ES-I3 (cell line): ENCODE results near the gene KCP.
A peak's percentile ranks its signal among the peaks of the same experiment; 100 is the strongest.

Experiments
- H3K36me3 ChIP-seq: 2 replicates; pipeline ENCODE4 v1.6.1; 2013; ENCODE audit warnings: mild to moderate bottlenecking, low read length, control low read depth, moderate library complexity; ENCODE audit not compliant: insufficient read depth
- H3K4me1 ChIP-seq: 2 replicates; pipeline ENCODE4 v1.6.1; 2013; ENCODE audit warnings: mild to moderate bottlenecking, control low read depth, low read length; ENCODE audit not compliant: insufficient read depth
- H3K9ac ChIP-seq: 2 replicates; pipeline ENCODE4 v1.6.1; 2013; ENCODE audit warnings: low read depth, mild to moderate bottlenecking, low read length, moderate library complexity
- H3K9me3 ChIP-seq: 2 replicates; pipeline ENCODE4 v1.6.1; 2013; ENCODE audit warnings: mild to moderate bottlenecking, low read length, moderate library complexity; ENCODE audit not compliant: control insufficient read depth, insufficient read depth

KCP gene

GRCh38 chr7:128909625-128910568, 612 bp downstream of the KCP start:
- Histone ChIP-seq H3K9ac (peak overlapping the region; percentile 68; the same call in 1 of the 2 replicates), H3K9me3 (no peaks in the 10 kb centered on the region), H3K4me1 (peaks cover 26% of the 10 kb centered on the region), H3K36me3 (no peaks in the 10 kb centered on the region)

DNA sequence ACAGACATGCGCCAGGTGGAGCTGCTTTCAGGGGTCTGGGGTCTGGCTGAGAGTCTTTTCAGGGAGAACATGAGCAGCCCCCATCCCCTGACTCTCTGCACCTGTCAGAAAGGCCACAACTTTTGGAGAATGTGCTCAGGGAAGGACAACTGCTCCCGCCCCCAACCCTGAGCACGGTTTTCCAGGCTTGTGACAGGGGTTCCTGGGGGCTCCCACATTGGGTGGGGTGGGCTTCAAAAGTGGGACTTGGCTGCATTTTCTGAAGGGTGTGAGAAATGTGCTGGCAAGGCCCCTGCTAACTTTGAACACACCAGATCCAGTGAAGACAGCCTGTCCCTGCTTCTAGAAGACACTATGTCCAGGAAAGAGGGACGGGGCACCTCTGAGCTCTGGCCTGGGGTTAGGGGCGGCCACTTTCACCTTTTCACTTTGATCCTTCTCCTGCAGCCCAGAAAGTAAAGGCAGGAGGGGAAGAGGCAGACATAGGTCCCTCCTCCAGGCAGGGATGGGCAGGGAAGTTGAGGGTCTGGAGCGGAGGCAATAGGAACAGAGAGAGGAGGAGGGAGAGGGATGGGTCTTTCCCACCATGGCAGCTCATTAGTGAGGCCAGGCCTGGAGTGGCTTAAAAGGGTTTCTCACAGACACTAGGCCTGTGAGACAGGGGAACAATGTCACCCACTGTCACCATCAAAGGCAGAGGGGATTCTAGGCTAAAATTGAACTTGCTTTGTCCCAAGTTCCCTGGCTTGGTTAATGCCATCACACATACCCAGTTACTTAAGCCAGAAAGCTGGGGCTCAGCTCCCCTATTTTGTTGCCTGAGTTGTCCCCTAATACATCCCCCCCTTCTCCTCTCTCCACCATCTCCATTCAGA, 1.5 kb downstream of the KCP start:
- peak overlapping the region; percentile 68; the same call in 1 of the 2 replicates for H3K9ac ChIP-seq
- peaks cover 27% of the 10 kb centered on the region for H3K4me1 ChIP-seq
- no peaks in the 10 kb centered on the region for H3K9me3 ChIP-seq
- no peaks in the 10 kb centered on the region for H3K36me3 ChIP-seq

DNA sequence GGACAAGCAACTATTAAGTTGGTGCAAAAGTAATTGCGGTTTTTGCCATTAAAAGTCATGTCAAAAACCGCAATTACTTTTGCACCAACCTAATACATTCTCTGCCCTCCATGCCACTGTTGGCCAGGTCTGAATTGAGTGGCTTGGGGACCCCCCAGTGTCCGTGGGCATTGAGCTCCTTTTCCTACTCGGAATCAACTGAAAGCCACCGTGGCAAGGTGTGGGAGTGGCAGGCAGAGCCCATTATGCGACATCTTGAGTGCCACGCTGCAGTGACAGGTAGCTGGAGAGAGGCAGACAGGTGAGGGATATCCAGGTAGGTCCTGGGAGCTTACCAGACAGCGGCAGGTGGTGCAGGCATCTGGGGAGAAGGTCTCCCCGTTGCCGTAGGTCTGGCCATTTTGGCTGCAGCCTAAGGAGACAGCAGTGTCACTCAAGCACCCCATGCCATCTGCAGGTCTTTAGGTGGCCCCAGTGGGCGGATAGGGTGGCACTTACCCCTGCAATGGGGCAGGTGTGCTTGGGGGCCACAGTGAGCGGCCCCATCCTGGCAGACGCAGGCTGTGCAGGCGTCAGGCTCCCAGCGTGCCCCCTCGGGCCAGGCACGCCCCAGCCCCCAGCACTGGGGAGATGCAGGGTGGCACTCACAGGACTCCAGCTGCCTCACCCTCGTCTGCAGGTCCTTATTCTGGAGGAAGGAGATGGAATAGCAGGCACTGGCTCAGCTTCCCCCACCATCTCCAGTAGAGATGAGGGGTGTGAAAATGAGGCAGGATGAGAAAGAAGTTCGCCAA, 3.5 kb downstream of the KCP start:
- Histone ChIP-seq H3K36me3 (no peaks in the 10 kb centered on the region), H3K9me3 (no peaks in the 10 kb centered on the region)

GRCh38 chr7:128906001-128906765, 4.3 kb downstream of the KCP start:
- Histone ChIP-seq H3K36me3 (no peaks in the 10 kb centered on the region), H3K9me3 (no peaks in the 10 kb centered on the region)

More for the DNA sequence above, 3.5 kb downstream of the KCP start:
- peaks cover 24% of the 10 kb centered on the region for H3K4me1 ChIP-seq
- H3K9ac ChIP-seq = no peak overlapping the region

DNA sequence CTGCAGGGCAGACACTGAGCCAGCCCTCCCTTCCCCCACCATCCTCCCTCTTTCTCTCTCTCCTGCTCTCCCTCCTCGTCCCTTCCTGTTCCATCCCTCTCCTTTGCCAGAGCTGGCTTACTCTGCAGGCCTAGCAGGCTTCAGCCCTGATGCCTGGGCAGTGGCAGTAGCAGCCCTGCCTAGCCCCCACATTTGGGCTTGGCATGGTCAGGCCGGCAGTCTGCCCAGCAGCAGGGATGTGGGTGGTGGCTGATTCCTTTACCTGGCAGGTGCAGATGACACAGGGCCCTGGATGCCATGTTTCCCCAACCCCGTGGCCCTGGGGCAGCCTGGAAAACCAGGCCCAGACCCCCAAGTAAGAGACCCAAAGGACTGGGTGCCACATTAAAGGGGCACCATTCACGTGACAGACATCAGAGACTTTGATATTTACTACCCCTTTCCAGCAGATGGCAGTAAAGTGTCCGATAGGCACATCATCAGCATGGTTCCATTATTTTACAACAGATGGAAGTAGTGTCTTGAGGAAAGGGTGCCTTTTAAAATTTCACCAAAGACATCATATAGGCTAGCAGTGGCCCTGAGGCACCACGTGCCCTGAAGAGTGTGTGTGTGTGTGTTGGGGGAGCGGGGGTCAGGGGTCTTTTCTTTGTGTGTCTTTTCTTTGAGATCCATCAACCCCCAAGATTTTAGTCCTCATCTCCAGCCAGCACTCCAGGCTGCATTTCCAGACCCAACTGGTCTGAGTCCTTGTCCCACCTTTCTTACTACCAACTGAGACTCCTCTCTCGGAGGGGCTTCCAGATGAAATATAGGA, 5.9 kb downstream of the KCP start:
- Histone ChIP-seq H3K4me1 (peaks cover 10% of the 10 kb centered on the region; the same call in 1 of the 2 replicates), H3K9me3 (peaks cover 5% of the 10 kb centered on the region; the same call in 1 of the 2 replicates), H3K36me3 (no peaks in the 10 kb centered on the region), H3K9ac (no peak overlapping the region)

More at GRCh38 chr7:128906001-128906765, 4.3 kb downstream of the KCP start:
- no peak overlapping the region for H3K9ac ChIP-seq
- peaks cover 17% of the 10 kb centered on the region for H3K4me1 ChIP-seq

- Histone ChIP-seq H3K9me3 (peaks cover 10% of the 10 kb centered on the region; the same call in 1 of the 2 replicates), H3K9ac (no peak overlapping the region), H3K36me3 (no peaks in the 10 kb centered on the region), H3K4me1 (peaks cover 5% of the 10 kb centered on the region; the same call in 1 of the 2 replicates)
These were observed 6.7 kb downstream of the KCP start for GRCh38 chr7:128903621-128904361.

GRCh38 chr7:128902761-128903585, 7.5 kb downstream of the KCP start:
- no peak overlapping the region for H3K9ac ChIP-seq
- peaks cover 5% of the 10 kb centered on the region; the same call in 1 of the 2 replicates for H3K4me1 ChIP-seq
- no peaks in the 10 kb centered on the region for H3K36me3 ChIP-seq
- H3K9me3 ChIP-seq = peaks cover 10% of the 10 kb centered on the region; the same call in 1 of the 2 replicates

DNA sequence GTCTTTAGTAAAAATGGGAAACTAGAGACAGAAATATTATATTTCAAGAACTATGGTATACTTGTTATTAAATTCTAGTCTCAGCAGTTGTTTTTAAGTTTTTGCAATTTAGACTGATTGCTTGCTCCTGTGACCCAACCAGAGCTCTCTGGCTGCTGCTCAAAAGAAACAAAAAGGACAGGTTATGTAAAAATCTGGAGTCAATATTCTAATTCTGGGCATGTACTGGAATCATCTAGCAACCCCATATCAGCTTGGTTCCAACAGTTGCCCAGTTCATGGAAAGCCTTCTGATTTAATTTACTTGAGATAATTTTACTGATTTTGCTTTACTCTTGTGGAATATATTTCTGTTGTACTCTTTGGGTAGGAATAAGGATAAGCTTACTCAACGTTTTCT, 10.3 kb downstream of the KCP start:
- Histone ChIP-seq H3K4me1 (peaks cover 5% of the 10 kb centered on the region; the same call in 1 of the 2 replicates), H3K9ac (no peak overlapping the region), H3K36me3 (no peaks in the 10 kb centered on the region), H3K9me3 (peaks cover 10% of the 10 kb centered on the region; the same call in 1 of the 2 replicates)

DNA sequence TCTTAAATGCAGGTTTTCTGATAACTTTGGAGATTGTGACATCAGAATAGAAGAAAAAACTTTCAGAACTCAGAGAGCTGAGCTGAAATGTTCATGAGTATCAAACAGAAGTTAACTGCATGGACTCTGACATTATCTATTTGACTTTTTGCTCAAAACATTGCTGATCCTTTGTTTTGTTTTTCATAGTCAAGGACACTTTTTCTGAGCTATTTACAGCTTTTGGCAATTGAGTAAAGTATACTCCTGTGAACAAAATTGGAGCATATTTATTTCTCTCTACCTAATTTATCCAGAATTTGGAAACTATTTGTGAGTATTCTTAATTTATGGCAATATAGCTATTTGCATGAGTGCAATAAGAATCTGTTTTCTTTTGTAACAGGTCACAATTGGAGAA, 11.1 kb downstream of the KCP start:
- Histone ChIP-seq H3K9me3 (peaks cover 10% of the 10 kb centered on the region; the same call in 1 of the 2 replicates), H3K4me1 (peaks cover 4% of the 10 kb centered on the region; the same call in 1 of the 2 replicates), H3K9ac (no peak overlapping the region), H3K36me3 (no peaks in the 10 kb centered on the region)

DNA sequence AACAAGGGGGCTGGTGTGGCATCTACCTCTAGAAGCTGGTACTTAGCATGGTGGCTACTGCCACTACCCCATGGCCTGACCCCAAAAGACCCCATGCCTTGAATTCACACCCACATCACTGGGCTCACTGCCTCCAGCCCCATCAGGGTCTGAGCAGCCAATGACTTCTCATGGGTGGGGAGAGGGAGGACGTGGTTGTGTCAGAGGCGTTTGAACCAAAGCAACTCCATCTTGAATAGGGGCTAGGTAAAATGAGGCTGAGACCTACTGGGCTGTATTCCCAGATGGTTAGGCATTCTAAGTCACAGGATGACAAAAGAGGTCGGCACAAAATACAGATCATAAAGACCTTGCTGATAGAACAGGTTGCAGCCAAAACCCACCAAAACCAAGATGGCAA, 15.2 kb downstream of the KCP start:
- Histone ChIP-seq H3K9me3 (peaks cover 10% of the 10 kb centered on the region; the same call in 1 of the 2 replicates), H3K4me1 (no peaks in the 10 kb centered on the region), H3K9ac (no peak overlapping the region), H3K36me3 (no peaks in the 10 kb centered on the region)

GRCh38 chr7:128894101-128894440, 16.4 kb downstream of the KCP start:
- H3K36me3 ChIP-seq = no peaks in the 10 kb centered on the region
- H3K9ac ChIP-seq = no peak overlapping the region
- H3K4me1 ChIP-seq = no peaks in the 10 kb centered on the region
- no peaks in the 10 kb centered on the region; the same call in 1 of the 2 replicates for H3K9me3 ChIP-seq
